ENCODE measurements around the gene DYNLT4.
A peak's percentile ranks its signal among the peaks of the same experiment; 100 is the strongest.
"Not testable (repeated sequence)": the region's sequence is repeated elsewhere in the genome, so short reads cannot be mapped to it uniquely, and the experiment has no call there.

The DYNLT4 gene

GRCh38 chr1:44798481-44799365 is 8.4 kb downstream of the DYNLT4 start:
- DNase-seq (ENCODE audit: low read depth), result no peak
- H3K4me3 ChIP-seq (ENCODE audit: low read depth, low read length), result no peak overlapping the region

DNA sequence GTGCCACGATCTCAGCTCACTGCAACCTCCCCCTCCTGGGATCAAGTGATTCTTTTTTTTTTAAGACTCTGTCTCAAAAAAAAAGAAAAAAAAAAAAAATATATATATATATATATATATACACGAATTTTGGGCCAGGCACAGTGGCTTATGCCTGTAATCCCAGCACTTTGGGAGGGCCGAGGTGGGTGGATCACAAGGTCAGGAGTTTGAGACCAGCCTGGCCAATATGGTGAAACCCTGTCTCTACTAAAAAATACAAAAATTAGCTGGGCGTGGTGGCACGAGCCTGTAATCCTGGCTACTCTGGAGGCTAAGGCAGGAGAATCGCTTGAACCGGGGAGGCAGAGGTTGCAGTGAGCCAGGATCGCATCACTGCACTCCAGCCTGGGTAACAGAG is 9.3 kb downstream of the DYNLT4 start:
- DNase-seq (ENCODE audit: low read depth); H3K4me3 ChIP-seq (ENCODE audit: low read depth, low read length): not testable (repeated sequence)

DNA sequence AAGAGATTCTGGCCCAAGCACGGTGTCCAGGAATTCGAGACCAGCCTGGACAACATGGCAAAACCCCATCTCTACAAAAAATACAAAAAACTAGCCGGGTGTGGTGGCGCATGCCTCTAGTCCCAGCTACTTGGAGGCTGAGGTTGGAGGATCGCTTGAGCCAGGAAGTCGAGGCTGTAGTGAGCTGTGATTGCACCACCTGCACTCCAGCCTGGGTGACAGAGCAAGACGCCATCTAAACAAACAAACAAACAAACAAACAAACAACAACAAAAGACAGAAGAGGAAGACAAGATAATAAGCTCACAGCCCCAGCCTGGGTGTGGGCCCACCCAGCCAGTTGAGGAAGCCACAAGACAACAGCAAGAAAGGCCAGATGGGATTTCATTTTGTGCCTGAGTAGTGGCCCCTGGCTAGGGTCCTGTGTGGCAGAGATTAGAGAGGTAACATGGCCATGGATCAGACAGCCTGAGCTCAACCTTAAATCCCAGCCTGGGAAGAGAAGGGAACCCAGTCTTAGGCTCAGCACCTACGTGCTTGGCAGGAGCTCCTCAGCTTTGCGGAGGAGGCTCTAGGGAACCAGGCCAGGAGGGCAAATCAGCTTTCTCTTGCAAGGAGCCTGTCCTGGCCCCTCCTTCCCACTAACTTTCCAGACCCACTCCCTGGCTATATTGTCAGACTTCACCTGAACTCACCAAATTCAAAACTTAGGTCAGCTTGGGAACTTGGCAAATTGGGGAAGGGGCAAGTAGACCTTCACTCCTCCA is 14.2 kb downstream of the DYNLT4 start:
- no peak for DNase-seq (ENCODE audit: low read depth)
- no peak overlapping the region for H3K4me3 ChIP-seq (ENCODE audit: low read depth, low read length)

- H3K4me3 ChIP-seq (ENCODE audit: low read depth, low read length), result no peak overlapping the region
- no peak for DNase-seq (ENCODE audit: low read depth)
These were observed 16.0 kb downstream of the DYNLT4 start for GRCh38 chr1:44790968-44791801.

GRCh38 chr1:44788120-44788860 is 18.9 kb downstream of the DYNLT4 start, which contains the start of gene BEST4:
Gene BEST4, minus strand, starts transcription at chr1:44788170. Its CDS starts 465 bp downstream, at chr1:44787705.
- DNase-seq (ENCODE audit: low read depth), result no peak
- H3K4me3 ChIP-seq (ENCODE audit: low read depth, low read length), result no peak within 1 kb of the TSS

DNA sequence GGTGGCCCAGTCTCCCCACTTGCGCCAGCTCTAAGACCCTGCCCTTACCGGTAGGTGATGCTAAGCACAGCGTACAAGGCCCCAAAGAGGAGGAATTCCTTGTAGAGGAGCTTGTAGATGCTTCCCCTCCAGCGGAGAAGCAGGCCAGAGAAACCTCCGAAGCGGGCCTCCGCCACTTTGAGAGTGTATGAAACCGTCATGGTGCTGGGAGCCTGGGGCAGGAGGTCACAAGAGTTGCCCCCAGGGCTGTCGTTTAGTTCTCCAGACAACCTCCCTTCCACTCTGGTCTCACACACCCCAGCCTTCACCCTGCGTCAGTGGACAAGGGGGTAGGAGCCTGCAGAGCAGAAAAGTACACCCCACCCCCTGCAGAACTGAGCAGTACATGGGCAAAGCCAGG is 19.6 kb downstream of the DYNLT4 start:
- DNase-seq (ENCODE audit: low read depth), result no peak
- H3K4me3 ChIP-seq (ENCODE audit: low read depth, low read length), result no peak overlapping the region

DNA sequence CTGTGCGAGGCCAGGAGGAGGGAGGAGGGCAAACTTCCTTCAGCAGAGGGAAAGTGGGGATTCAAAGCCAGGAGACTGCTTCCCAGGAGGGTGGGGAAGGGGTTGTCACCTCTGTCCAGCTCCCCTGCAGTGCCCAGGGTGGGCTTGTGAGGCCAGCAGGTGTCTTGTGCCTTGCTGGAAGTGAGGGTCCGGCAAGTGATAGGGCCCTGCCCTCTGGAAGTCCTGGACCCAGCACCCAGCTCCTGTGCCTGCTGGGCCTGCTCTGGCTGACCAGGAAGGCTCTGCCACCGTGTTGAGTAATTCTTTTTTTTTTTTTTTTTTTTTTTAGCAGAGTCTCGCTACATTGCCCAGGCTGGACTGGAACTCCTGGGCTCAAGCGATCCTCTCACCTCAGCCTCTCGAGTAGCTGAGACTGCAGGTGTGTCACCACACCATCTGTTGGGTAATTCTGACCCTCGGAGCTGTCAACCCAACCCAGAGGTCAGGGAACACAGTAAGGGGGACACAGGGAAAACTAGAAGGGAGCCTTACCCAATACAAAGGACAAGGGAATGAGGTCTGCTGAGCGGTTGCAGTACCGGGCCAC is 20.2 kb downstream of the DYNLT4 start:
- DNase-seq (ENCODE audit: low read depth), result no peak
- no peak overlapping the region for H3K4me3 ChIP-seq (ENCODE audit: low read depth, low read length)

DNA sequence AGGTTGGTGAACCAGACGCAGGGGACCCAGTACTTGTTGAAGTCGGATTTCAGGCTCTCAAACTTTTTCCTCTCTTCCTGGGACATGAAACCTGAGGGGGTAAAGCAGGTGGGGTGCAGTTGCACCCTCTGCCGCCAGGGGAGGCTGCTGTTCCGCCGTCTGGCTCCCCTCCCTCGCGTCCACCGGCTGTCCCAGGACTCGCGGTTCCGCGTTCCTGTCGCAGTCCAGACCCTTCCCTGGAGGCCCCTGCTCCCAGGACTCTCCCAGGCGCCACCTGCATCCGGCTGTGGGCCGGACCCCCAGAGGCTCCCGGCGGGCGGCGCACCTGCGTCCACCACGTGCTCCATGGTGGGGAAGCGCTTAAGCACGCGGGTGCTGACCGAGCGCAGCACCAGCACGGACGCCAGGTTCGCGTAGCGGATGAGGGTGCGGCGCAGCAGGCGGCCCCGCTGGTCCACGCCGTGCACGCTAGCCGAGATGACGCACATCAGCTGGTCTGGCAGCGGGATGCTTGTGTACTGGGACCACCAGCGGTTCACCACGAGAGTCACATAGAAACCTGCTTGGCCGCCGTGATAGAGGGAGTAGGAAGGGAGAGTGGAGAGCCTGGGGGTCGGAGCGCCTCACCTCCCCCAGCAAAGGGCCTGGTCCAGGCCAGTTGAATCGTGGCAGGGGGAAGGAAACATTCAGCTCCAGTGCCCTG is 20.9 kb downstream of the DYNLT4 start:
- DNase-seq (ENCODE audit: low read depth), result no peak
- peak overlapping the region; percentile 45 for H3K4me3 ChIP-seq (ENCODE audit: low read depth, low read length)

GRCh38 chr1:44785501-44786137 is 21.5 kb downstream of the DYNLT4 start:
- H3K4me3 ChIP-seq (ENCODE audit: low read depth, low read length), result peak overlapping the region; percentile 45
- DNase-seq (ENCODE audit: low read depth), result no peak

GRCh38 chr1:44785029-44785380 is 22.1 kb downstream of the DYNLT4 start:
- no peak overlapping the region for H3K4me3 ChIP-seq (ENCODE audit: low read depth, low read length)
- DNase-seq (ENCODE audit: low read depth), result no peak

DNA sequence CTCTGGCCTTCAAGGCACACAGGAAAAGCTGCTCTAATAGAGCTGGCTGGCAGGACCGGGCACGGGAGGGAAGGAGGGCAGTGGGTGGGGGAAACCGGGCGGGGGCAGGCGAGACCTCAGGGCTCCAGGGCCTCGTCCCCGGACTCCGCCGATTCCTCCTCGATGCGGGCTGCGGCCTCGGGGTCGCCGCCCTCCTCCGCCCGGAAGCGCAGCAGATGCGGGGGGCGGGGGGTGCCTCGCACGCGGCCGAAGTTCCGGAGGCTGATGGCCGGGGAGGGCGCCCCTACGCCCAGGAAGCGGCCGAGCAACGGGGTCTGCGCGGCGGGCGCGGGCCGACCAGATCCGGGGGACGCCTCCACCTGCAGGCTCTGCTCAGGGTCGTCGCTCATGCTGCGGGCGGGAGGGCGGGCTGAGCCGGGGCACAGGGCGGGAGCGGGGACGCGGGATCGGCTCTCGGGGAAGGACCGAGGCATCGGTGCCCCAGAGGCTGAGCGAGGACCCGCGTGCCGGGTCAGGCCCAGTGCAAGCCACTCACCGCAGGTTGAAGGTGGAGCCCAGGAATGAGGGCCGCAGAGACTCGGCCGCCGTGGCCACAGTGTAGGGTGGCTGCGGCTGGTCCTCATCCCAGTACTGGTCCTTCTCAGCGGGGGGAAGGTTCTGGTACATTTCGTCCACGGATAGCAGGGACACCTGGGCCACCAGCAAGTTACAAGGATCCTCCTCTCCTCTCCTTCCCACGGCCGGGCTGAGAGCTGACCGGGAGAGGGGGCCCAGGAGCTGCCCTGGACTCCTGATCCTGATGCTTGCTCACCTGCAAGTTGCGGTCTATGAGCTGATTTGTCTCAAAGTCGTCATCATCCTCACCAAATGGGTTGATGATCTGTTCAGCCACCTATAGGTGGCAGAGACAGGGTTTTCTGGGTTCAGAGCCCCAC is 22.8 kb downstream of the DYNLT4 start:
- peak overlapping the region; percentile 31 for H3K4me3 ChIP-seq (ENCODE audit: low read depth, low read length)
- DNase-seq (ENCODE audit: low read depth), result no peak

DNA sequence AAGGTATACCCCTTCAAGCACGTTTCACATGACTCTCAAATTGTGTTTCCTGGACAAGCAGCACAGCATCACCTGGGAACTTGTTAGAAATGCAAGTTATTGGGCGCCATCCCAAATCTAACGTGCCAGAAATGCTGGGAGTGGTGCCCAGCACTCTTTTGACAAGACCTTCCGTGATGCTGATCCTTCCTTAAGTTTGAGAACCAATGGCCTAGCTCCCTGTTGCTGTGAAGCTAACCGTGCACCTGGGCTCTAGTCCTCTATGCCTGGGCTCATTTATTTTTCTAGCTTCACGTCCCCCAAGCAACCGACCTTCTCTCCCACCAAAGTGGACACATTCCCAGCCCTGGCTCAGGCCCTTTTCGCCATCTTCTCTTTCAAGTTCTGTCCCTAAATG is 23.5 kb downstream of the DYNLT4 start:
- no peak for DNase-seq (ENCODE audit: low read depth)
- peak overlapping the region; percentile 31 for H3K4me3 ChIP-seq (ENCODE audit: low read depth, low read length)

DNA sequence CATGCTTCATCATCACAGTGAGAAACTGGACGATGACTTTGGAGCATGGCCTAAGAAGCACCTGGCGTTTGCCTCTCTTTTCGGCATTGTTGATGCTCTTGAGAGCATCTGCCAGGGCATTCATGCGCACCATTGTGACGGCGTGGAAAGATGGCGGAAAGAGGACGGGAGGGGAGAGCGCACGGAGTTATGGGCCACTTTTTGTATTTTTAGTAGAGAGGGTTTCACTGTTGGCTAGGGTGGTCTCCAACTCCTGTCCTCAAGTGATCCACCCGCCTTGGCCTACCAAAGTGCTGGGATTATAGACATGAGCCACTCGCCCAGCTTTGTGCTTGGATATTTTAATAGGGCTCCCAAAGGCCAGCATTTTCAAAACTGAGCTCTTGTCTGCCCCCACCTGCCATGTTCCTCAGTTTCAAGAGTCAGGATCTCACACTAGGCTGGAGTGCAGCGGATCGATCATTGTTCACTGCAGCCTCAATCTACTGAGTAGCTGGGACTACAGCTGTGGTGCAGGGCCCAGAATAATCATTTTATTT is 26.5 kb downstream of the DYNLT4 start:
- no peak for DNase-seq (ENCODE audit: low read depth)
- no peak overlapping the region for H3K4me3 ChIP-seq (ENCODE audit: low read depth, low read length)

- no peak for DNase-seq (ENCODE audit: low read depth)
- no peak overlapping the region for H3K4me3 ChIP-seq (ENCODE audit: low read depth, low read length)
These were observed 28.2 kb downstream of the DYNLT4 start for GRCh38 chr1:44778705-44779576.

GRCh38 chr1:44777969-44778635 is 29.0 kb downstream of the DYNLT4 start:
- no peak for DNase-seq (ENCODE audit: low read depth)
- peak overlapping the region; percentile 80 for H3K4me3 ChIP-seq (ENCODE audit: low read depth, low read length)

All from skeletal muscle cell (primary cell).